Renal pelvis (tissue), 12 donors: Measurements from ENCODE around the gene NPR2. TPM values are rescaled to one million over a fixed set of nuclear protein-coding genes. Genes with fewer than 3 reads are reported as not detected.

Experiments
- DNase-seq: peaks from one replicate; pipeline ENCODE4 v3.0.0-alpha.2; 2013
- long read RNA-seq, 16 experiments: transcript quantifications; one replicate each; lab custom pipeline, GENCODE V29; 2026
- polyA plus RNA-seq, 3 donors: library from polyadenylated mRNA; unstranded; fragments of 120-200 nt; gene quantifications; one replicate each; pipeline ENCODE4 v1.2.1, GENCODE V29; 2013; ENCODE audit not compliant: insufficient read length in 3 of 3

The NPR2 gene
- 10 to 100 TPM; 24.5 to 29.4 (median 28.2) TPM for polyA plus RNA-seq
- long read RNA-seq, donor 1, transcript NPR2-206 (3 exons, 601 nt): major isoform, 5 of 6 reads
- long read RNA-seq, donor 1, partial matches to known transcripts: 0 of 6 reads
- long read RNA-seq, donor 1, other reads (novel, unspliced or antisense): 0 of 6 reads
- long read RNA-seq, donor 2, transcript NPR2-206 (3 exons, 601 nt): major isoform, 7 of 7 reads
- long read RNA-seq, donor 2, partial matches to known transcripts: 0 of 7 reads
- long read RNA-seq, donor 2, other reads (novel, unspliced or antisense): 0 of 7 reads
- long read RNA-seq, donor 3, transcript NPR2-206 (3 exons, 601 nt): major isoform, 6 of 7 reads
- long read RNA-seq, donor 3, partial matches to known transcripts: 0 of 7 reads
- long read RNA-seq, donor 3, other reads (novel, unspliced or antisense): 0 of 7 reads
- long read RNA-seq, donor 4, transcript NPR2-206 (3 exons, 601 nt): major isoform, 13 of 296 reads
- long read RNA-seq, donor 4, partial matches to known transcripts: 130 of 296 reads
- long read RNA-seq, donor 4, other reads (novel, unspliced or antisense): 152 of 296 reads
- long read RNA-seq, donor 5, partial matches to known transcripts: 0 of 3 reads
- long read RNA-seq, donor 5, other reads (novel, unspliced or antisense): 0 of 3 reads
- long read RNA-seq, donor 6, partial matches to known transcripts: 0 of 3 reads
- long read RNA-seq, donor 6, other reads (novel, unspliced or antisense): 0 of 3 reads
- long read RNA-seq, donor 7, transcript NPR2-206 (3 exons, 601 nt): major isoform, 8 of 10 reads
- long read RNA-seq, donor 7, partial matches to known transcripts: 0 of 10 reads
- long read RNA-seq, donor 7, other reads (novel, unspliced or antisense): 0 of 10 reads
- long read RNA-seq, donor 8, transcript NPR2-206 (3 exons, 601 nt): major isoform, 11 of 11 reads
- long read RNA-seq, donor 8, partial matches to known transcripts: 0 of 11 reads
- long read RNA-seq, donor 8, other reads (novel, unspliced or antisense): 0 of 11 reads
- long read RNA-seq, donor 9, transcript NPR2-206 (3 exons, 601 nt): major isoform, 13 of 15 reads
- long read RNA-seq, donor 9, partial matches to known transcripts: 0 of 15 reads
- long read RNA-seq, donor 9, other reads (novel, unspliced or antisense): 0 of 15 reads
- long read RNA-seq, donor 10, transcript NPR2-206 (3 exons, 601 nt): major isoform, 12 of 14 reads
- long read RNA-seq, donor 10, partial matches to known transcripts: 0 of 14 reads
- long read RNA-seq, donor 10, other reads (novel, unspliced or antisense): 0 of 14 reads
- long read RNA-seq, donor 11, partial matches to known transcripts: 0 of 2 reads
- long read RNA-seq, donor 11, other reads (novel, unspliced or antisense): 0 of 2 reads
- long read RNA-seq, donor 12, transcript NPR2-206 (3 exons, 601 nt): major isoform, 15 of 16 reads
- long read RNA-seq, donor 12, partial matches to known transcripts: 0 of 16 reads
- long read RNA-seq, donor 12, other reads (novel, unspliced or antisense): 0 of 16 reads
- long read RNA-seq, donor 13, partial matches to known transcripts: 39 of 90 reads
- long read RNA-seq, donor 13, other reads (novel, unspliced or antisense): 47 of 90 reads
- long read RNA-seq, donor 14: 0 reads
- long read RNA-seq, donor 15, partial matches to known transcripts: 137 of 361 reads
- long read RNA-seq, donor 15, other reads (novel, unspliced or antisense): 220 of 361 reads
- long read RNA-seq, donor 16, transcript NPR2-206 (3 exons, 601 nt): major isoform, 10 of 242 reads
- long read RNA-seq, donor 16, partial matches to known transcripts: 230 of 242 reads
- long read RNA-seq, donor 16, other reads (novel, unspliced or antisense): 0 of 242 reads

GRCh38 chr9:35791297-35791921 is at the start of gene NPR2:
TSS of gene NPR2 (plus strand) at chr9:35791591. CDS start at chr9:35792409, 818 bp downstream.
- no peak for DNase-seq

- DNase-seq: no peak
Measured at GRCh38 chr9:35741740-35742139, 49.7 kb upstream of the NPR2 start.

GRCh38 chr9:35743452-35743851 is 47.9 kb upstream of the NPR2 start:
- no peak for DNase-seq

- no peak for DNase-seq
Measured at GRCh38 chr9:35743880-35744518, 47.4 kb upstream of the NPR2 start.

- no peak for DNase-seq
Measured at GRCh38 chr9:35745569-35745968, 45.8 kb upstream of the NPR2 start.

- no peak for DNase-seq
Measured at GRCh38 chr9:35746583-35746982, 44.8 kb upstream of the NPR2 start.

- no peak for DNase-seq
Measured at GRCh38 chr9:35748242-35748857, 43.0 kb upstream of the NPR2 start.

- peak; percentile 76 for DNase-seq
Measured at GRCh38 chr9:35748858-35749514, 42.4 kb upstream of the NPR2 start, which contains the start of the genes GBA2 and RGP1. TSS of gene GBA2 (minus strand) at chr9:35749228. CDS start at chr9:35748704, 524 bp downstream. TSS of gene RGP1 (plus strand) at chr9:35749287. CDS start at chr9:35749756, 469 bp downstream.

- no peak for DNase-seq
Measured at GRCh38 chr9:35749515-35750255, 41.7 kb upstream of the NPR2 start.

GRCh38 chr9:35750256-35750531 is 41.2 kb upstream of the NPR2 start:
- DNase-seq: no peak

- no peak for DNase-seq
Measured at GRCh38 chr9:35753466-35753865, 37.9 kb upstream of the NPR2 start.

GRCh38 chr9:35754264-35754663 is 37.1 kb upstream of the NPR2 start, which contains the start of gene MSMP:
TSS of gene MSMP (minus strand) at chr9:35754276. CDS start at chr9:35754129, 147 bp downstream.
- no peak for DNase-seq

GRCh38 chr9:35755071-35755470 is 36.3 kb upstream of the NPR2 start:
- DNase-seq: no peak

- DNase-seq: peak; percentile 64
Measured at GRCh38 chr9:35756275-35757225, 34.8 kb upstream of the NPR2 start.

- peak; percentile 48 for DNase-seq
Measured at GRCh38 chr9:35757226-35757891, 34.0 kb upstream of the NPR2 start.

- no peak for DNase-seq
Measured at GRCh38 chr9:35757892-35758275, 33.5 kb upstream of the NPR2 start.
